Measurements from ENCODE around the gene LAMB2. TPM values are rescaled to one million over a fixed set of nuclear protein-coding genes. Genes with fewer than 3 reads are reported as not detected.
A peak's percentile ranks its signal among the peaks of the same experiment; 100 is the strongest.

The LAMB2 gene
- total RNA-seq (2014; rRNA removed), result 238 and 248 TPM in 2 replicates
- polyA plus RNA-seq (2012), result 171 TPM

GRCh38 chr3:49132437-49133225 is at the start of gene LAMB2:
Gene LAMB2, minus strand, starts transcription at chr3:49133050. Its CDS starts 183 bp downstream, at chr3:49132867.
- DNase-seq (ENCODE audit: low read depth), result peak; percentile 75

GRCh38 chr3:49181351-49181750 is 48.5 kb upstream of the LAMB2 start:
- DNase-seq (ENCODE audit: low read depth), result no peak

GRCh38 chr3:49180116-49180515 is 47.3 kb upstream of the LAMB2 start:
- DNase-seq (ENCODE audit: low read depth), result no peak

GRCh38 chr3:49177073-49177472 is 44.2 kb upstream of the LAMB2 start:
- no peak for DNase-seq (ENCODE audit: low read depth)

- no peak for DNase-seq (ENCODE audit: low read depth)
Measured at GRCh38 chr3:49175530-49175929, 42.7 kb upstream of the LAMB2 start.

GRCh38 chr3:49174397-49174985 is 41.6 kb upstream of the LAMB2 start:
- DNase-seq (ENCODE audit: low read depth), result no peak

- DNase-seq (ENCODE audit: low read depth), result no peak
Measured at GRCh38 chr3:49173792-49174170, 40.9 kb upstream of the LAMB2 start.

- no peak for DNase-seq (ENCODE audit: low read depth)
Measured at GRCh38 chr3:49173116-49173791, 40.4 kb upstream of the LAMB2 start.

GRCh38 chr3:49172551-49173041 is 39.7 kb upstream of the LAMB2 start:
- no peak for DNase-seq (ENCODE audit: low read depth)

GRCh38 chr3:49171775-49172500 is 39.1 kb upstream of the LAMB2 start:
- no peak for DNase-seq (ENCODE audit: low read depth)

- DNase-seq (ENCODE audit: low read depth), result peak; percentile 79
Measured at GRCh38 chr3:49171119-49171774, 38.4 kb upstream of the LAMB2 start, which contains the start of gene KLHDC8B. Gene KLHDC8B, plus strand, starts transcription at chr3:49171598. Its CDS starts 1,172 bp downstream, at chr3:49172770.

GRCh38 chr3:49170744-49171118 is 37.9 kb upstream of the LAMB2 start:
- DNase-seq (ENCODE audit: low read depth), result no peak

- DNase-seq (ENCODE audit: low read depth), result no peak
Measured at GRCh38 chr3:49166752-49167556, 34.1 kb upstream of the LAMB2 start.

- DNase-seq (ENCODE audit: low read depth), result peak; percentile 73
Measured at GRCh38 chr3:49165771-49166751, 33.2 kb upstream of the LAMB2 start, which contains the start of gene CCDC71. Gene CCDC71, minus strand, starts transcription at chr3:49166331. Its CDS starts 2,123 bp downstream, at chr3:49164208.

GRCh38 chr3:49164983-49165720 is 32.3 kb upstream of the LAMB2 start:
- no peak for DNase-seq (ENCODE audit: low read depth)

GRCh38 chr3:49163609-49164008 is 30.8 kb upstream of the LAMB2 start:
- no peak for DNase-seq (ENCODE audit: low read depth)

- DNase-seq (ENCODE audit: low read depth), result no peak
Measured at GRCh38 chr3:49162751-49163419, 30.0 kb upstream of the LAMB2 start.

Data from LHCN-M2 (cell line).